Measurements from ENCODE around the gene SFXN5. TPM values are rescaled to one million over a fixed set of nuclear protein-coding genes. Genes with fewer than 3 reads are reported as not detected.

Gene SFXN5
- total RNA-seq, 2 donors from 2014 or later = 12.8 to 23.2 TPM

DNA sequence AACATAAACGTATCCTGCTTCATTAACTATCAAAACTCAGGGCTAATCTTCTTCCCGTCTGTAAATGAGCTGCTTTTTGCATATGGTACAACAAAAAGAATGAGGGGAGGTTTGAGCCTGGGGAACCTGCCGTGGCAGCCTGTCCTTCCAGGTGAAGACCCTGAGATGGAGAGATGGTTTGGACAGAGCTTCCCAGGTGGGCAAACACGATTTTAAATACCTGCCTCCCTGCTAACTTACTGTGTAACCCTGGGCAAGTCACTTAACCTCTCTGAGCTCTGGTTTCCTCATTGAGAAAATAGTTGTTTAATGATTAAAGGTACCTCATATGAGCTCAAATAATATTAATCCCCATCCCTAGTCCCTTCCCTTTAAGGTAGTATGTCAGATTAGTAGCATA, 145.1 kb downstream of the SFXN5 start:
- intact Hi-C loops (cut with DNase I) = no loop called here
- no peak for DNase-seq (ENCODE audit: low spot score)
- Histone ChIP-seq H3K4me3 (no peak overlapping the region), H3K9me3 (no peaks in the 10 kb centered on the region), H3K27me3 (replicated peaks; ENCODE audit: insufficient read depth) (peaks cover 42% of the 10 kb centered on the region), H3K4me1 (replicated peaks) (no peaks in the 10 kb centered on the region), H3K27ac (no peak overlapping the region), H3K36me3 (no peaks in the 10 kb centered on the region)
- WGBS = 16% methylated on average over 4 of the region's 4 CpGs
- TF ChIP-seq, protein P1, sequence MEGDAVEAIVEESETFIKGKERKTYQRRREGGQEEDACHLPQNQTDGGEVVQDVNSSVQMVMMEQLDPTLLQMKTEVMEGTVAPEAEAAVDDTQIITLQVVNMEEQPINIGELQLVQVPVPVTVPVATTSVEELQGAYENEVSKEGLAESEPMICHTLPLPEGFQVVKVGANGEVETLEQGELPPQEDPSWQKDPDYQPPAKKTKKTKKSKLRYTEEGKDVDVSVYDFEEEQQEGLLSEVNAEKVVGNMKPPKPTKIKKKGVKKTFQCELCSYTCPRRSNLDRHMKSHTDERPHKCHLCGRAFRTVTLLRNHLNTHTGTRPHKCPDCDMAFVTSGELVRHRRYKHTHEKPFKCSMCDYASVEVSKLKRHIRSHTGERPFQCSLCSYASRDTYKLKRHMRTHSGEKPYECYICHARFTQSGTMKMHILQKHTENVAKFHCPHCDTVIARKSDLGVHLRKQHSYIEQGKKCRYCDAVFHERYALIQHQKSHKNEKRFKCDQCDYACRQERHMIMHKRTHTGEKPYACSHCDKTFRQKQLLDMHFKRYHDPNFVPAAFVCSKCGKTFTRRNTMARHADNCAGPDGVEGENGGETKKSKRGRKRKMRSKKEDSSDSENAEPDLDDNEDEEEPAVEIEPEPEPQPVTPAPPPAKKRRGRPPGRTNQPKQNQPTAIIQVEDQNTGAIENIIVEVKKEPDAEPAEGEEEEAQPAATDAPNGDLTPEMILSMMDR (IDR thresholded peaks at IDR 0.05) = no peak
- no peak for TF ChIP-seq POLR2AphosphoS5 (IDR thresholded peaks at IDR 0.05)
- TF ChIP-seq POLR2A (IDR thresholded peaks at IDR 0.05) = no peak

DNA sequence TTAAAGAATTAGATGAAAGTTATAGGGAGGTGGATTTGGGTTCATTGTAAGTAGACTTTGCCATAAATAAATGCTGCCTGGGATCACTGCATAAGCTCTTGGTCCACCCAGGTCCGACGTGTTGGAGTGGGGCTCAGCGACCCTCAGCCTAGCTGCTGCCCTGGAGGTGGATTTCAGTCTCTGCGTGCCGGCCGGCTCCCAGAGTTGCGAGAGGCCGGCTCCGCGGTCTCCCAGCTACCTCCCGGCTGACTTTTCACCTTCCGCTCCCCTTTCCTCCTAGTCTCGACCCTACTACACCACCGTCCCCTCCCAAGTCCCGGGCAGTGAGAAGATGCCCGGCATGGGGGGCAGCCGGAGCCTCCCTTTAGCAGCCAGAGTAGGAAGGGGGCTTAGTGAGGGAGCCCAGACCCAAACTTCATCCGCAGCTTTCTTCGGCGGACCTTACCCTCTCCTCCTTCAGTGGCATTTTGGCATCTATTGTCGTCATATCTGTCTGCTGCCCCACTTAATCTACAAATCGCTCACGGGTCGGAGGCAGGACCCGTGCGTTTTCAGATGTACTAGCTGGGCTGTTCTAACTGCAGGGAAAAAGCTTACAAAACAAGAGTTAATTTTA, 146.1 kb downstream of the SFXN5 start:
- H3K27ac ChIP-seq = no peak overlapping the region
- WGBS = 11% methylated on average over 26 of the region's 26 CpGs
- H3K27me3 ChIP-seq (replicated peaks; ENCODE audit: insufficient read depth) = peaks cover 51% of the 10 kb centered on the region
- no peak overlapping the region for H3K4me3 ChIP-seq
- H3K36me3 ChIP-seq = no peaks in the 10 kb centered on the region
- TF ChIP-seq POLR2AphosphoS5 (IDR thresholded peaks at IDR 0.05) (no peak), POLR2A (IDR thresholded peaks at IDR 0.05) (no peak)
- TF ChIP-seq, protein P1 (IDR thresholded peaks at IDR 0.05) = no peak
- DNase-seq (ENCODE audit: low spot score) = no peak
- intact Hi-C loops (cut with DNase I) = no loop called here
- no peaks in the 10 kb centered on the region for H3K9me3 ChIP-seq
- H3K4me1 ChIP-seq (replicated peaks) = peaks cover 2% of the 10 kb centered on the region

DNA sequence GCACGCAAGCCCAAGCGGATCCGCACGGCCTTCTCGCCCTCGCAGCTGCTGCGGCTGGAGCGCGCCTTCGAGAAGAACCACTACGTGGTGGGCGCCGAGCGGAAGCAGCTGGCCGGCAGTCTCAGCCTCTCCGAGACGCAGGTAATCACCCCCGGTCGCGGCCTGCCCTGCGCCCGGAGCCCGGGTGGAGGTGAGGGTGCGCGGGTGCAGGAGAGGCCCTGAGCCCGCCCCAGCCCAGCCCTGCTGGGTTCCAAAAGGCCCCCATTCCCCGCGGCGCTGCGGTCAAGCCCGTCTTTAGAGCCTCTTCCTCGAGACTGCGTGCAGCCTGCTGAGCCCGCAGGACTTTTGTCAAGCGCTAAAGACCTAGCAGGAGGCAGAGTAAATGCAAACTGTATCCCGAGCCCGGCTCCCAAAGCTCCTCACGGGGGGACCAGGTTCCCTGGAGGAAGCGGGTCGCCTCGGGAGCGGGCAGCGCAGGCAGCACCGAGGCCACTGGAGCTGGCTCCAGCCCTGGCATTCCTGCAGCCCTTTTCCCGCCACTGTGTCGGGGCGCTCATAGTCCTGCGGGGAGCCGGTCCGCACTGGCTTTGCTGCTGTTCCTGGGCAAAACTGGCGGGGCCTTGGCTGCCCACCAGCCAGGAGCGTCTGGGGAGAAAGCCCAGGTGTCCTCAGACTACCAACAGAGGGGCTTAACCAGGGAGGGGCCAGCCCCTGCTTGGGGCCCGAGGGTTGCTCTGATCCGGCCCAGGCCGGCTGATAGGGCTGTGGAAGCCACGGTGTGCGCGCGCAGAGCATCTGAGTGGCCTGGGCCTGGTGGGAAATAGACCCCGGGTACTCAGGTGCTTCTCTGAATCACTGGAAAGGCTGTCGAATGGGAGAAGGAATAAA, 146.9 kb downstream of the SFXN5 start:
- Histone ChIP-seq H3K36me3 (no peaks in the 10 kb centered on the region), H3K27me3 (replicated peaks; ENCODE audit: insufficient read depth) (peaks cover 59% of the 10 kb centered on the region), H3K9me3 (no peaks in the 10 kb centered on the region), H3K27ac (no peak overlapping the region), H3K4me3 (no peak overlapping the region), H3K4me1 (replicated peaks) (peaks cover 5% of the 10 kb centered on the region)
- TF ChIP-seq, protein P1 (IDR thresholded peaks at IDR 0.05) = no peak
- TF ChIP-seq POLR2A (IDR thresholded peaks at IDR 0.05) = no peak
- no peak for TF ChIP-seq POLR2AphosphoS5 (IDR thresholded peaks at IDR 0.05)
- intact Hi-C loops (cut with DNase I) = no loop called here
- no peak for DNase-seq (ENCODE audit: low spot score)
- 5% methylated on average over 60 of the region's 61 CpGs for WGBS

DNA sequence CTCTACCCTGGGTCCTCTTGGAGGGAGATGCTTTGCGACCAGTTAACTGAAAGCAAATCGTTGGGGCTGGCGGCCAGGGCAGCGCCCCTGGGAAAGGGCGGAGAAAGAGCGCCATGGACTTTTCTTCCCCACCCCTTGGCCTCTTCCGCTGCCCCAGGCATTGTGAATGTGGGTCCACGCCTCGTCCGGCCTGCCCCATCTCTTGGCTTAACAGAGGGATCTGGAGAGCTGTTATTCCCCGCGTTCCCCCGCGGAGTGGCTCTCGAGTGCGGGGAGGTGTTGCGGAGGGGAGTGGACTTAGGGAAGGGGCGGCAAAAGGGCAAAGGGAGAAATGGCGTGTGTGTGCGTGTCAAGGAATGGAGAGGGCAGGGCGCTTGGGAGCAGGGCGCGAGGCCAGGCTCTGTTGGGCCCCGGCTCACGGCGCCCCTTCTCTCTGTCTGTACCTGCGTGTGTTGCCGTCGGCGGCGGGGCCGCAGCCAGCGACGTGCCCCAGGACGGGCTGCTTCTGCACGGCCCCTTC, 147.6 kb downstream of the SFXN5 start:
- H3K4me3 ChIP-seq = no peak overlapping the region
- WGBS = 3% methylated on average over 32 of the region's 36 CpGs
- TF ChIP-seq, protein P1 (IDR thresholded peaks at IDR 0.05) = no peak
- TF ChIP-seq POLR2A (IDR thresholded peaks at IDR 0.05) (no peak), POLR2AphosphoS5 (IDR thresholded peaks at IDR 0.05) (no peak)
- H3K9me3 ChIP-seq = no peaks in the 10 kb centered on the region
- no peaks in the 10 kb centered on the region for H3K36me3 ChIP-seq
- DNase-seq (ENCODE audit: low spot score) = no peak
- intact Hi-C loops (cut with DNase I) = no loop called here
- peaks cover 61% of the 10 kb centered on the region for H3K27me3 ChIP-seq (replicated peaks; ENCODE audit: insufficient read depth)
- H3K27ac ChIP-seq = no peak overlapping the region
- peaks cover 5% of the 10 kb centered on the region for H3K4me1 ChIP-seq (replicated peaks)

Measured in prostate gland (tissue), 2 donors.